Measurements from ENCODE around the gene ZFHX3.
"Not testable (repeated sequence)": the region's sequence is repeated elsewhere in the genome, so short reads cannot be mapped to it uniquely, and the experiment has no call there.

Gene ZFHX3

GRCh38 chr16:73047536-73048291 lies at the start of gene ZFHX3:
Gene ZFHX3, minus strand, starts transcription at chr16:73048128. Its CDS starts 87,983 bp downstream, at chr16:72960145.
- DNase-seq, result peak in 2 of 6 experiments; percentile 12 to 33

GRCh38 chr16:73096510-73096909 lies 48.6 kb upstream of the ZFHX3 start:
- no peak for DNase-seq

DNA sequence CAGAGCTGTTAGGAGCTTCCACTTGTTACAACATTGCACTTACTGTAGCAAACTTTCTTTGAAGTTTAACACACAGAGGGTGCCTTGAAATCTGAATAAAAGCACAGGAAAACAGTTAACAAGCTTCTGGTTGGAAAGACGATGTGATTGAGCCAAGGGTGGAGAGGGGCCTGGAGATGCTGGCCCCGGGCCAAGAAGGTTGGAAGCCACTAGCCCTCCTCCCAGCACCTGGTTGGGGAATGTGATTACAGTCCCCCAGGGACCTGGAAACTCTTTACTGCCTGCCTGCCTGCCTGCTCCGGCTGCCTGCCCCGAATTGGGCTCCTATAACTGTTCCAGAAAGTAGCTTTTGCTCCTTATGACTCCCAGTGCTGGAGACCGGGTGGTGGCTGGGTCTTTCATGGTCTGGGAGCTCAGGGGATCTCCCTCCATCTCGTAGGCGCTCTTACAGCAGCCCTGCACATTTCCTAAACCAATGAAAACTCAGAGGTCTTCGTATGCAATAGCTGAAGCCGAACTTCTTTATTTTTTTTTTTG lies 48.0 kb upstream of the ZFHX3 start:
- DNase-seq, result no peak

DNA sequence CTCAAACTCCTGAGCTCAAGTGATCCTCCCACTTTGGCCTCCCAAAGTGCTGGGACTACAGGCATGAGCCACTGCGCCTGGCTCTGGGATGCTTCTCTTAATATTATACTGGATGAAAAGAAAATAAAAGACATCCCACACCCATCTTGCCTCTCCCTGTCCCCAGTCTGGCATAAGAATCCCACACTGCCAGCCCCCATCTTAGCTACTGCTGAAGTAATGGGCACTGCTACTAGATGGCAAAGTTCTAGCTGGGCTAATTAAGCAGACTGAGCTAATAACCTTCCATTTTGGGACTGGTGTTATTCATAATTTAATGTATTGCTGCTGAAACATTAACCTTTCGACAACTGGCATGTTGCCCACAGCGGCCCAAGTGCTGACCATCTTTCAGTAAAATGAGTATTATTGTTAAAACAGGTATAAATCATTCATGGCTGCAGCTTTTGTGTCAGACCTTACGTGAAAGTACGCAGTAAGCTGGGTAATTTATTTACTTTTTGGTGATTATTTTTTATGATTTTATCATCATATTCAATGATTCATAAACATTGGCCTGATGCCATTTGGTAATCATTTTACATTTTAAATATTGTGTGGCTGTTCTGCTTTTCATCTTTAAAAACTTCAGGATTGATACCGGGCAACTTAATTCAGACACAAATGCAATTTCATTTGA lies 47.4 kb upstream of the ZFHX3 start:
- DNase-seq, result no peak

GRCh38 chr16:73094371-73094770 lies 46.4 kb upstream of the ZFHX3 start:
- DNase-seq, result no peak

DNA sequence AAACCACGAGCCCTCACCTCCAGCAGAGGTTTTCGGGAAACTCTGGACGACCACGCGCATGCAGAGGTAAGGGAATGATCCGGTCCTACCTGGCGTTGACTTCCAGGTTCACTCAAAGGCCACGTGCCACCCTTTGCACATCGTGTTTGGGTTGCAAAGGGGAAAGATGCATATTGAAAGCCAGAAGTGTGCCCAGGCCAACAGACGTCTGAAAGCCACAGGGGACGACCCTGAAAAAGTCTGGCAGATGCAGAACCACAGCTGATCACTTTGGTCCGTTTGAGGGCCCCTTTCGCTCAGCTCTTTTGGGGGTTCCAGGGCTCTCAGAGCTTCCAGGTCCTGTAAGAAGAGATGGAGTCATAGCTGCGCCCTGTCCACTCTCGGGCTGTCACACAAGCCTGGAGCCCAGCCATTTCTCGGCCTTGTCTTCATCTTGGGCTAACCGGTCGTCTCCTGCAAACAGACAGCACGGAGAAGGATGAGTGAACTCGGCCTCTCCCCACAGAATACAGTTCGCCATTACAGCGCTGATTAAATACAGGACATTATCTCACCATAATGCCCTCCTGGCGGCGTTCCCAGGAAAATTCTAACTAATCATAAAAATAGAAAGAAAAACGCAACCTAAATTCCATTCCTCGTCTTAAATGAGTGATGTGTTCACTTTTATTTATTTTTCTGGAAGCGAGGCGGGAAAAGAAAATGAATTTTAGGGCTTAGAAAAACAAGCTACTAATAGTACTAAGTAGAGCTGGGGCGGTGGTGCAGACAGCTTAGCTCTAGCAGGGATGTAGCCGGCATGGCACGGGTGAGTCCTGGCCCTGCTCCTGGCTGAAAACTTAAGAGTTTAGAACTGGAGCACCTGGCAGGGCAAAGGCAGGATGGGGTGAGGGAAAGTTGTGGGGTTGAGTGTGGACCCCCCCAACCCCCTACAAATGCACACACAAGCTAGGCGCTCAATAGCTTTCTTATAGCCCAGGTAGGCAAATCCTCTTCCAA lies 45.5 kb upstream of the ZFHX3 start:
- DNase-seq, result no peak

DNA sequence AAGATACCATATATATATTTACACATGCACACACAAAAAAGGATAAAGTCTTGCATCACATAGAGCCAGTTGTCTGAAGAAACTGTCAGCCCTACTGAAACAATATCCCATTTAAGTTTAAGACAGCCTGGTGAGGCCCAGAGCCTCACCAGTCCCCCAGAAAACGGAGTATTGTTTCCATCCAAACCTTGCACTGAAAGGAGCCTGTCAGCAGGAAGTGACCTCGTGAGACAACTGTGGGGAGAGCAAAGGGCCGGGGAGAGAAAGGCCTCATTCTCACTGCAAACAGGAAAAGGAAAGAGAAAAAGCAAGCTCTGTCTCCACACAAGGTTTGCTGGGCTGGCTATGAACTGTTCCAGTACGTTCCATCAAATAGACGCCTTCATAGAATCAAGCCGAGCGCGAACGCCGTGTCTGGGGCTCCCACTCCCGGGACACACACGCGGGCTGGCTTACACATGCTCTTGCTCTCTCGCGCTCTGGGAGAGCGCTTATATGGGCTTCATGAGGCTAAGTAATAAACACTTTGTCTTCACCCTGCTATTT lies 44.4 kb upstream of the ZFHX3 start:
- no peak for DNase-seq

DNA sequence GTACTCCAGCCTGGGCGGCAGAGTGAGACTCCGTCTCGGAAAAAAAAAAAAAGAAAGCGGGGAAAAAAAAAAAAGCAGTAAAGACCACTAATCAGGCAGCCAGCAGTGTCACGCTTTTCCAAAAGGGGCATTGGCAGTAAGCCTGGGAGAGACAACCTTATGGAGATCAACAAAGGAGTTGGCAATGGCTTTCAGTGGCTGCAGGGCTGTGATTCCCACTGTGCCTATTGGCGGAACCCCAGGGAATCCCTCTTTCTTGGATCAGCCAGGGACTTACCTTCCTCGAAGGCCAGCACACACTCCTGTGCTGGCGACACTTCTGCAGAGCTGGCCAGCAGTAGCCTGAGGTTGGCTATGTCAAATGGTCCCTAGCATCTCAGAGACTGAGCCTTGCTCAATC lies 43.2 kb upstream of the ZFHX3 start:
- DNase-seq, result no peak

DNA sequence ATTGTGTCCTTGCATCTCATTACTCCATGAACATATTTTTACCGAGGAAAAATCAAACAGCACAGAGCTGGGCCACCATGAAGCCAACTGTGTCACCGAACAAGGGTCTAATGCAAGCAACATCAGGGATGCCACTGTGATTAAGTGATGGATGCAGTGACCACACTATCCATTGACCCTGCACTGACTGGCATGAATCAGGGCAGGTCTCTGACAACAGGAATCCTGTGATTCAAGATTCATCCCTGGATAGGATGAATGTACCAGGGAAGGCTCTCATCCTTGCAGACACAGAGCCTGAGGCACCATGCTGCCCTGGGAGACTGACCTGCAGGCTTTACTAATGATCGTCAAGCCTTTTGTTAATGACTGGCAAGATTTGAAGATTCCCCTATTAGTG lies 41.5 kb upstream of the ZFHX3 start:
- no peak for DNase-seq

GRCh38 chr16:73086108-73086507 lies 38.2 kb upstream of the ZFHX3 start:
- DNase-seq, result no peak

- no peak for DNase-seq
Measured at GRCh38 chr16:73083271-73083670, 35.3 kb upstream of the ZFHX3 start.

DNA sequence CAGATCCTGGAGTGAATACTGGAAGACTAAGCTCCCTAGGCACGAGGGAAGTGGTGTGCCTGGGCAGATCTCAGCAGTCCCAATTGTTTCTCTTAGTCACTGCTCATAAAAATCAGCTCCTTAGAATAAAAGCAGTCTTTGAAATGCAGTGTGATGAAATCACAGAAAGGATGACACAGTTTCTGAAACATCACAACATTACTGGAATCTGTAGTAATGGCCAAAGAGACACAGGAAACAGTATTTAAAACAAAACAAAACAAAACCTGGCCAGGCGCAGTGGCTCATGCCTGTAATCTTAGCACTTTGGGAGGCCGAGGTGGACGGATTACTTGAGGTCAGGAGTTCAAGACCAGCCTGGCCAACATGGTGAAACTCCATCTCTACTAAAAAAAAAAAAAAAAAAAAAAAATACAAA lies 34.7 kb upstream of the ZFHX3 start:
- not testable (repeated sequence) for DNase-seq

GRCh38 chr16:73080931-73081330 lies 33.0 kb upstream of the ZFHX3 start:
- DNase-seq, result no peak

- DNase-seq, result no peak
Measured at GRCh38 chr16:73076324-73076810, 28.4 kb upstream of the ZFHX3 start.

GRCh38 chr16:73074382-73074781 lies 26.5 kb upstream of the ZFHX3 start:
- no peak for DNase-seq

DNA sequence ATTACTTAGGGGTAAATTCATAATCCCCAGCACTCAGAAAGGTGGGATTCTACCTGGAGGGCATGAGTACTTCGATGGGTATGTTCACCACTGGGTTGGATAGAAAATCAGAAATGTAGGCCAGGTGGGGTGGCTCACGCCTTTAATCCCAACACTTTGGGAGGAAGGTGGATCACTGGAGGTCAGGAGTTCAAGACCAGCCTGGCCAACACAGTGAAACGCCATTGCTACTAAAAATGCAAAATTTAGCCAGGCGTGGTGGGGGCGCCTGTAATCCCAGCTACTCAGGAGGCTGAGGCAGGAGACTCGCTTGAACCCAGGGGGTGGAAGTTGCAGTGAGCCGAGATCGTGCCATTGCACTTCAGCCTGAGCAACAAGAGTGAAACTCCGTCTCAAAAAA lies 24.1 kb upstream of the ZFHX3 start:
- not testable (repeated sequence) for DNase-seq

- DNase-seq, result no peak
Measured at GRCh38 chr16:73071131-73071940, 23.4 kb upstream of the ZFHX3 start.

GRCh38 chr16:73069581-73070262 lies 21.8 kb upstream of the ZFHX3 start:
- DNase-seq, result no peak

DNA sequence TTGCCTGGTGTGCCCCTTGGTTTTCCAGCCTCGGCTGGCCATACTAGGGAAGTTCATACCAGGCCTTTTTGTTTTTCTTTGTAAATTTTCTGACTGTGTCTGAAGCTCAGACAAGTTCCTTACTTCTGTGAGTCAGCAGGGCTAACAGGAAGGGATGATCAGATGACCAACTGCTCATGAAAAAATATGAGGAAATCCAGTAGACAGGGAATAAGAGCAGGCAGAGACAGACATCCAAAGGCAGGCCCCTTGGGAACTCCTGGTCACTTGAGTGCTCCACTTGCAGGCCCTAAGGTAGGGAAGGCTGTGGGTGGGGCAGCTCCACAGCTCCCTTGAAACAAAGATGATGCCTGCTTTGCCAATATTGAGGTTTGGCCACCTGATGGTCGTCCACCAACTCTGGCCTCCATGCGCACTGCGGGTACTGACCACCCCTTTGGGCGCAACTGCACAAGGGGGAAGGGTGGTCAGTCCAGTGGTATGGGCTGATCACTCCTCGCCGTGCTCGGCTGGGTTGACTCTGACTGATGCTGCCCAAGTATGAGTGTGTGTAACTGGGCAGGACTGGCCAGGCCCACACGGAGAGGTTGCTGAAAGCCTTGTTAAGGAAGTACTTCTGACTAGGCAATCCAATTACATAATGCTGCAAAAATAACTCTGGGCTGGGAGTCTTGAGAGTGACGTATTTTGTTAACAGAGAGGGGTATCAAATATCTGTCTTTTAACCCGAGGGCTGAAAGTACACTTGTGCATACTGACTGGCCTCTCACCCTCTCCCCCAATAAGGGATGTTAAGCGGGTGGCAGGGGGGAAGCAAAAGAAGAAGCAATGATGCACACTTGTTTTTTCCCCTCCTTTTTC lies 20.8 kb upstream of the ZFHX3 start:
- no peak for DNase-seq

Data from stimulated activated naive CD4-positive, alpha-beta T cell (primary cell).